MCF 10A (cell line): Measurements from ENCODE around the gene NFIB. TPM values are rescaled to one million over a fixed set of nuclear protein-coding genes. Genes with fewer than 3 reads are reported as not detected.

Experiments
- BruUV-seq: library from RNA; stranded (reverse); fragments of 400-500 nt; replicated peaks from 2 replicates; lab custom pipeline; 2021; lab: Mats Ljungman, UMichigan
- CTCF ChIA-PET: fragments of 300-600 bp; sonication (Branson Sonifier 250); formaldehyde crosslinking; extraction: SDS; loops from one replicate; lab custom pipeline; 2021; ENCODE audit warnings: antibody characterized with exemption, inconsistent platforms; lab: Yijun Ruan, JAX
- POLR2A ChIA-PET: fragments of 300-600, 350-650 bp; sonication (Branson Sonifier 250); formaldehyde crosslinking; extraction: SDS; loops from one replicate; lab custom pipeline; 2020; ENCODE audit warnings: antibody characterized with exemption, inconsistent platforms; lab: Yijun Ruan, JAX
- DNase-seq: peaks from one replicate; pipeline ENCODE4 v3.0.0-alpha.2; 2018; ENCODE audit not compliant: unreplicated experiment
- H3K27ac Mint-ChIP-seq: one replicate; pipeline ENCODE4 v1.8.0; 2022; ENCODE audit warnings: mild to moderate bottlenecking, low read depth, mixed read lengths; ENCODE audit not compliant: unreplicated experiment
- H3K27me3 Mint-ChIP-seq: one replicate; pipeline ENCODE4 v1.8.0; 2022; ENCODE audit warnings: mixed read lengths; ENCODE audit not compliant: insufficient read depth, unreplicated experiment
- H3K36me3 Mint-ChIP-seq: one replicate; pipeline ENCODE4 v1.8.0; 2022; ENCODE audit warnings: mild to moderate bottlenecking, moderate library complexity, mixed read lengths; ENCODE audit not compliant: insufficient read depth, unreplicated experiment
- H3K4me1 Mint-ChIP-seq: one replicate; pipeline ENCODE4 v1.8.0; 2022; ENCODE audit warnings: mixed read lengths; ENCODE audit not compliant: insufficient read depth, unreplicated experiment
- H3K4me3 Mint-ChIP-seq: one replicate; pipeline ENCODE4 v1.8.0; 2022; ENCODE audit warnings: mild to moderate bottlenecking, moderate library complexity, mixed read lengths; ENCODE audit not compliant: unreplicated experiment
- H3K9me3 Mint-ChIP-seq: one replicate; pipeline ENCODE4 v1.8.0; 2022; ENCODE audit warnings: mixed read lengths; ENCODE audit not compliant: unreplicated experiment
- intact Hi-C: fragments of 100-400 bp; cut with micrococcal nuclease; formaldehyde crosslinking; loops from 2 replicates; pipeline ENCODE4 v1.14.1; 2022
- total RNA-seq: library from RNA; stranded (reverse); gene quantifications from 2 replicates; pipeline ENCODE4 v1.2.3, GENCODE V29; 2022
- TF ChIP-seq, protein P1 (sequence below): fragments of 200-600 bp; IDR thresholded peaks from one replicate; pipeline ENCODE4 v1.8.0; 2022; ENCODE audit warnings: antibody characterized with exemption, mild to moderate bottlenecking; ENCODE audit not compliant: unreplicated experiment

The NFIB gene
- total RNA-seq, 1 experiment from 2014 or later: 70.8 TPM

- TF ChIP-seq, protein P1, sequence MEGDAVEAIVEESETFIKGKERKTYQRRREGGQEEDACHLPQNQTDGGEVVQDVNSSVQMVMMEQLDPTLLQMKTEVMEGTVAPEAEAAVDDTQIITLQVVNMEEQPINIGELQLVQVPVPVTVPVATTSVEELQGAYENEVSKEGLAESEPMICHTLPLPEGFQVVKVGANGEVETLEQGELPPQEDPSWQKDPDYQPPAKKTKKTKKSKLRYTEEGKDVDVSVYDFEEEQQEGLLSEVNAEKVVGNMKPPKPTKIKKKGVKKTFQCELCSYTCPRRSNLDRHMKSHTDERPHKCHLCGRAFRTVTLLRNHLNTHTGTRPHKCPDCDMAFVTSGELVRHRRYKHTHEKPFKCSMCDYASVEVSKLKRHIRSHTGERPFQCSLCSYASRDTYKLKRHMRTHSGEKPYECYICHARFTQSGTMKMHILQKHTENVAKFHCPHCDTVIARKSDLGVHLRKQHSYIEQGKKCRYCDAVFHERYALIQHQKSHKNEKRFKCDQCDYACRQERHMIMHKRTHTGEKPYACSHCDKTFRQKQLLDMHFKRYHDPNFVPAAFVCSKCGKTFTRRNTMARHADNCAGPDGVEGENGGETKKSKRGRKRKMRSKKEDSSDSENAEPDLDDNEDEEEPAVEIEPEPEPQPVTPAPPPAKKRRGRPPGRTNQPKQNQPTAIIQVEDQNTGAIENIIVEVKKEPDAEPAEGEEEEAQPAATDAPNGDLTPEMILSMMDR: no peak
- DNase-seq: no peak
- intact Hi-C loops: no loop called here
- POLR2A ChIA-PET: interaction anchor here (0.6 kb wide), 1 partner anchor 25 kb away, joined by 4 read pairs; no protein-coding TSS in a partner anchor
- no TSS peak for BruUV-seq
- H3K27me3 Mint-ChIP-seq: no peaks in the 10 kb centered on the region
- no peaks in the 10 kb centered on the region for H3K9me3 Mint-ChIP-seq
- H3K36me3 Mint-ChIP-seq: peaks cover 51% of the 10 kb centered on the region
- CTCF ChIA-PET: no interaction called here
- H3K4me3 Mint-ChIP-seq: no peak overlapping the region
- H3K27ac Mint-ChIP-seq: no peak overlapping the region
- H3K4me1 Mint-ChIP-seq: peaks cover 2% of the 10 kb centered on the region
Observed at GRCh38 chr9:14106699-14107098, 207.2 kb downstream of the NFIB start.

- CTCF ChIA-PET: interaction anchor here (0.6 kb wide), 2 partner anchors 219 to 222 kb away, joined by 4 read pairs; no protein-coding TSS in a partner anchor
Observed at GRCh38 chr9:14104496-14104895, 209.4 kb downstream of the NFIB start.

DNA sequence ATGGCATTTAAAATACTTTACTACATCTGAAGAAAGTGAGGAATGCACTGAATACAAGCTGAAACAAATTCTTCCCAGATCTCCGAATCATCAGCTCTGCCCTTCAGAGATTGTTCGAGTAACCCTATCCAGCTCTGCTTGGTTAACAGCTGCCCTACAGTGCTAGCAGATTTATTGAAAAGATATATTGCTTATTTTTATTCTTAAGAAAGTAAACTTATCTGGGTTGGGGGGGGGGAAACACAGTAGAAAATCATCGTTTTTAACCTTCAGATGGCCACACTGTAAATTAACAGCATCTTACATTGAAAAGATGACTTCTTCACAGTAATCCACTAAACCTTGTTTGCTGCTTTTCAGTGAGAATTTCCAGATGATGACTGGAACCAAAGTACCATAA, 210.8 kb downstream of the NFIB start:
- Mint-ChIP-seq H3K27me3 (no peaks in the 10 kb centered on the region), H3K36me3 (peaks cover 62% of the 10 kb centered on the region), H3K4me3 (no peak overlapping the region), H3K27ac (no peak overlapping the region), H3K4me1 (peaks cover 7% of the 10 kb centered on the region), H3K9me3 (no peaks in the 10 kb centered on the region)
- intact Hi-C loops: no loop called here
- TF ChIP-seq, protein P1: no peak
- POLR2A ChIA-PET: interaction anchor here (0.5 to 1.6 kb wide), 5 partner anchors 16 to 385 kb away, joined by 3 to 4 read pairs (median 3); no protein-coding TSS in a partner anchor
- no peak for DNase-seq
- CTCF ChIA-PET: interaction anchor here (0.5 to 2.3 kb wide), 6 partner anchors 10 to 330 kb away, joined by 3 to 12 read pairs (median 3); no protein-coding TSS in a partner anchor
- BruUV-seq: no TSS peak

More at GRCh38 chr9:14104496-14104895, 209.4 kb downstream of the NFIB start:
- Mint-ChIP-seq H3K27me3 (no peaks in the 10 kb centered on the region), H3K4me1 (no peaks in the 10 kb centered on the region), H3K36me3 (peaks cover 57% of the 10 kb centered on the region), H3K27ac (no peak overlapping the region), H3K4me3 (no peak overlapping the region), H3K9me3 (no peaks in the 10 kb centered on the region)
- no peak for DNase-seq
- TF ChIP-seq, protein P1: no peak
- intact Hi-C loops: no loop called here
- BruUV-seq: no TSS peak
- POLR2A ChIA-PET: interaction anchor here (0.7 kb wide), 1 partner anchor 14 kb away, joined by 3 read pairs; no protein-coding TSS in a partner anchor

DNA sequence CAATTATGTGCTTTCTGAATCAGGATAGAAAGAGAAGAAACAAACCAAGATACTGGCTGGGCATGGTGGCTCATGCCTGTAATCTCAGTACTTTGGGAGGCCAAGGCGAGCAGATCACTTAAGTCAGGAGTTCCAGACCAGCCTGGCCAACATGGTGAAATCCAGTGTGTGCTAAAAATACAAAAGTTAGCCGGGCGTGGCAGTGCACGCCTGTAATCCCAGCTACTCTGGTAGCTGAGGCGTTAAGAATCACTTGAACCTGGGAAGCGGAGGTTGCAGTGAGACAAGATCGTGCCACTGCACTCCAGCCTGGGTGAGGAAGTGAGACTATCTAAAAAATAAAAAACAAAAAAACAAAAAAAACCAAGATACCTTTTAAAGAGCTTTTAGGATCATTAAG, 214.2 kb downstream of the NFIB start:
- TF ChIP-seq, protein P1: no peak
- intact Hi-C loops: loop anchor here (5.0 to 10.0 kb wide), 2 partner anchors 213 to 655 kb away; partner anchors contain the start of gene NFIB
- CTCF ChIA-PET: interaction anchor here (1.5 to 2.6 kb wide), 2 partner anchors 253 to 672 kb away, joined by 4 to 9 read pairs; no protein-coding TSS in a partner anchor

More for the DNA sequence above, 214.2 kb downstream of the NFIB start:
- Mint-ChIP-seq H3K4me1 (peaks cover 29% of the 10 kb centered on the region), H3K4me3 (no peak overlapping the region), H3K27ac (no peak overlapping the region), H3K27me3 (no peaks in the 10 kb centered on the region), H3K9me3 (no peaks in the 10 kb centered on the region), H3K36me3 (peaks cover 62% of the 10 kb centered on the region)
- POLR2A ChIA-PET: interaction anchor here (0.6 kb wide), 1 partner anchor 33 kb away, joined by 3 read pairs; no protein-coding TSS in a partner anchor
- no TSS peak for BruUV-seq
- no peak for DNase-seq
